ENCODE data around the gene CCDC107. TPM values are rescaled to one million over a fixed set of nuclear protein-coding genes. Genes with fewer than 3 reads are reported as not detected.
A peak's percentile ranks its signal among the peaks of the same experiment; 100 is the strongest.
"Not testable (repeated sequence)": the region's sequence is repeated elsewhere in the genome, so short reads cannot be mapped to it uniquely, and the experiment has no call there.

CCDC107 gene
- 32.5 TPM for total RNA-seq (ENCODE audit: unreplicated experiment)
- long read RNA-seq, transcript CCDC107-204 (6 exons, 1,173 nt), result minor isoform, 5 of 20 reads
- long read RNA-seq, transcript CCDC107-206 (5 exons, 1,242 nt), result major isoform, 10 of 20 reads
- long read RNA-seq, partial matches to known transcripts, result 0 of 20 reads
- long read RNA-seq, other reads (novel, unspliced or antisense), result 3 of 20 reads

- peaks cover 20% of the 10 kb centered on the region for H3K9me3 Mint-ChIP-seq (ENCODE audit: unreplicated experiment)
- peak; percentile 89 for TF ChIP-seq CTCF (IDR thresholded peaks at IDR 0.05; ENCODE audit: partially characterized antibody, unreplicated experiment)
- H3K27me3 Mint-ChIP-seq (ENCODE audit: unreplicated experiment), result peaks cover 16% of the 10 kb centered on the region
- H3K27ac Mint-ChIP-seq (ENCODE audit: unreplicated experiment), result peak within 1 kb of the TSS; percentile 99
- DNase-seq, result peak; percentile 92
- H3K4me3 Mint-ChIP-seq (ENCODE audit: unreplicated experiment), result peak within 1 kb of the TSS; percentile 91
- peaks cover 14% of the 10 kb centered on the region for H3K4me1 Mint-ChIP-seq (ENCODE audit: low read depth, unreplicated experiment)
- no peaks in the 10 kb centered on the region for H3K36me3 Mint-ChIP-seq (ENCODE audit: unreplicated experiment)
Observed at GRCh38 chr9:35658137-35658967, at the start of gene CCDC107. TSS of gene CCDC107 (plus strand) at chr9:35658292. CDS start at chr9:35658380, 88 bp downstream.

- no peak for TF ChIP-seq CTCF (IDR thresholded peaks at IDR 0.05; ENCODE audit: partially characterized antibody, unreplicated experiment)
Observed at GRCh38 chr9:35609001-35609819, 48.9 kb upstream of the CCDC107 start.

GRCh38 chr9:35609820-35610163 is 48.3 kb upstream of the CCDC107 start:
- Mint-ChIP-seq H3K9me3 (ENCODE audit: unreplicated experiment) (peaks cover 3% of the 10 kb centered on the region), H3K4me1 (ENCODE audit: low read depth, unreplicated experiment) (no peaks in the 10 kb centered on the region), H3K27ac (ENCODE audit: unreplicated experiment) (no peak overlapping the region), H3K36me3 (ENCODE audit: unreplicated experiment) (no peaks in the 10 kb centered on the region), H3K27me3 (ENCODE audit: unreplicated experiment) (peaks cover 9% of the 10 kb centered on the region), H3K4me3 (ENCODE audit: unreplicated experiment) (no peak overlapping the region)
- no peak for DNase-seq
- no peak for TF ChIP-seq CTCF (IDR thresholded peaks at IDR 0.05; ENCODE audit: partially characterized antibody, unreplicated experiment)

More at GRCh38 chr9:35609001-35609819, 48.9 kb upstream of the CCDC107 start:
- no peaks in the 10 kb centered on the region for H3K4me1 Mint-ChIP-seq (ENCODE audit: low read depth, unreplicated experiment)
- no peak overlapping the region for H3K27ac Mint-ChIP-seq (ENCODE audit: unreplicated experiment)
- H3K9me3 Mint-ChIP-seq (ENCODE audit: unreplicated experiment), result peaks cover 6% of the 10 kb centered on the region
- no peak overlapping the region for H3K4me3 Mint-ChIP-seq (ENCODE audit: unreplicated experiment)
- no peak for DNase-seq
- H3K36me3 Mint-ChIP-seq (ENCODE audit: unreplicated experiment), result no peaks in the 10 kb centered on the region
- peaks cover 9% of the 10 kb centered on the region for H3K27me3 Mint-ChIP-seq (ENCODE audit: unreplicated experiment)

GRCh38 chr9:35611230-35611797 is 46.8 kb upstream of the CCDC107 start:
- H3K9me3 Mint-ChIP-seq (ENCODE audit: unreplicated experiment), result peaks cover 5% of the 10 kb centered on the region
- H3K27ac Mint-ChIP-seq (ENCODE audit: unreplicated experiment), result no peak overlapping the region
- peaks cover 6% of the 10 kb centered on the region for H3K36me3 Mint-ChIP-seq (ENCODE audit: unreplicated experiment)
- peak; percentile 67 for DNase-seq
- H3K4me1 Mint-ChIP-seq (ENCODE audit: low read depth, unreplicated experiment), result peaks cover 2% of the 10 kb centered on the region
- H3K27me3 Mint-ChIP-seq (ENCODE audit: unreplicated experiment), result peaks cover 13% of the 10 kb centered on the region
- peak; percentile 50 for TF ChIP-seq CTCF (IDR thresholded peaks at IDR 0.05; ENCODE audit: partially characterized antibody, unreplicated experiment)
- no peak overlapping the region for H3K4me3 Mint-ChIP-seq (ENCODE audit: unreplicated experiment)

- H3K27me3 Mint-ChIP-seq (ENCODE audit: unreplicated experiment), result peaks cover 16% of the 10 kb centered on the region
- not testable (repeated sequence) for H3K27ac Mint-ChIP-seq (ENCODE audit: unreplicated experiment); H3K36me3 Mint-ChIP-seq (ENCODE audit: unreplicated experiment); H3K4me3 Mint-ChIP-seq (ENCODE audit: unreplicated experiment); DNase-seq; H3K9me3 Mint-ChIP-seq (ENCODE audit: unreplicated experiment); H3K4me1 Mint-ChIP-seq (ENCODE audit: low read depth, unreplicated experiment)
Observed at GRCh38 chr9:35612066-35612465, 46.0 kb upstream of the CCDC107 start.

Measured in glutamatergic neuron (in vitro differentiated cells).